Duodenal mucosa (tissue), 2 donors: ENCODE results near the gene RCOR3.
A peak's percentile ranks its signal among the peaks of the same experiment; 100 is the strongest.
"Not testable (repeated sequence)": the region's sequence is repeated elsewhere in the genome, so short reads cannot be mapped to it uniquely, and the experiment has no call there.

Experiments
- H3K27ac ChIP-seq: one replicate; pipeline ENCODE4 v1.7.0; 2013; ENCODE audit warnings: low read depth, low read length
- H3K27me3 ChIP-seq, 2 donors: one replicate each; pipeline ENCODE4 v1.7.0; 2013; ENCODE audit warnings: low read length in 2 of 2, control low read depth in 1 of 2; ENCODE audit not compliant: insufficient read depth in 2 of 2, control insufficient read depth in 1 of 2
- H3K36me3 ChIP-seq, 2 donors: one replicate each; pipeline ENCODE4 v1.7.0; 2013; ENCODE audit warnings: low read length in 2 of 2, control low read depth in 1 of 2; ENCODE audit not compliant: insufficient read depth in 2 of 2, control insufficient read depth in 1 of 2
- H3K4me1 ChIP-seq, 2 donors: one replicate each; pipeline ENCODE4 v1.7.0; 2013; ENCODE audit warnings: low read length in 2 of 2, control low read depth in 1 of 2; ENCODE audit not compliant: insufficient read depth in 2 of 2, control insufficient read depth in 1 of 2
- H3K4me3 ChIP-seq, 2 donors: one replicate each; pipeline ENCODE4 v1.7.0; 2013; ENCODE audit warnings: low read length in 2 of 2, low read depth in 1 of 2
- H3K9ac ChIP-seq, 2 donors: one replicate each; pipeline ENCODE4 v1.7.0; 2013; ENCODE audit warnings: low read length in 2 of 2, low read depth in 1 of 2
- H3K9me3 ChIP-seq, 2 donors: one replicate each; pipeline ENCODE4 v1.7.0; 2013; ENCODE audit warnings: low read length in 2 of 2, control low read depth in 1 of 2; ENCODE audit not compliant: control insufficient read depth in 1 of 2

The RCOR3 gene

DNA sequence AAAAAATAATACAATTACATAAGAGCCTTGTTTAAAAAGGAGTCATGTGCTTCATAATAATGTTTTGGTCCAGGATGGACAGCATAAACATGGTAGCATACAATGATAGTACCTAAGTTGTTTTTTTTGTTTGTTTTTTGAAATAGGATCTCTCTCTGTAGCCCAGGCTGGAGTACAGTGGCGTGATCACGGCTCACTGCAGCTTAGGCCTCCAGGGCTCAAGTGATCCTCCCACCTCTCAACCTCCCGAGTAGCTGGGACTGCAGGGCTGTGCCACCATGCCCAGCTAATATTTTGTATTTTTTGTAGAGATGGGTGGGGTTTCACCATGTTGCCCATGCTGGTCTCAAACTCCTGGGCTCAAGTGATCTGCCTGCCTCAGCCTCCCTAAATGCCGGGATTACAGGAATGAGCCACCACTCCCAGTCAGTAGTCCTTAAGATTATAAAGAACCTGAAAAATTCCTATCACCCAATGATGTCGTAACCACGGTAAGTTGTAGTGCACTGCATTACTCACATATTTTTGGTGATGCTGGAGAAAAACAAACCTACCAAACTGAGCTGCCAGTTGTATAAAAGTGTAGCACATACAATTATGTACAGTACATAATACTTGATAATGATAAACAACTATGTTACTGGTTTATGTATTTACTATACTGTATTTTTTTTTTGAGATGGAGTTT is 22.4 kb upstream of the RCOR3 start:
- Histone ChIP-seq H3K9ac (no peak overlapping the region), H3K9me3 (no peaks in the 10 kb centered on the region), H3K4me3 (no peak overlapping the region), H3K27me3 (no peaks in the 10 kb centered on the region), H3K4me1 (no peaks in the 10 kb centered on the region), H3K27ac (no peak overlapping the region), H3K36me3 (no peaks in the 10 kb centered on the region)

- Histone ChIP-seq H3K9me3 (no peaks in the 10 kb centered on the region), H3K4me3 (no peak overlapping the region), H3K9ac (no peak overlapping the region), H3K27me3 (no peaks in the 10 kb centered on the region), H3K27ac (no peak overlapping the region), H3K36me3 (no peaks in the 10 kb centered on the region), H3K4me1 (no peaks in the 10 kb centered on the region)
Observed at GRCh38 chr1:211237579-211237978, 21.6 kb upstream of the RCOR3 start.

- not testable (repeated sequence) for H3K4me1 ChIP-seq, H3K27me3 ChIP-seq, H3K36me3 ChIP-seq, H3K4me3 ChIP-seq, H3K9ac ChIP-seq, H3K9me3 ChIP-seq, H3K27ac ChIP-seq
Observed at GRCh38 chr1:211240567-211240966, 18.6 kb upstream of the RCOR3 start.

GRCh38 chr1:211241071-211241470 is 18.1 kb upstream of the RCOR3 start:
- no peak overlapping the region for H3K27ac ChIP-seq
- no peak overlapping the region for H3K4me3 ChIP-seq
- no peaks in the 10 kb centered on the region for H3K9me3 ChIP-seq
- no peaks in the 10 kb centered on the region for H3K36me3 ChIP-seq
- H3K4me1 ChIP-seq, result no peaks in the 10 kb centered on the region
- H3K9ac ChIP-seq, result no peak overlapping the region
- H3K27me3 ChIP-seq, result no peaks in the 10 kb centered on the region

GRCh38 chr1:211243639-211244038 is 15.5 kb upstream of the RCOR3 start:
- not testable (repeated sequence) for H3K9ac ChIP-seq, H3K27ac ChIP-seq, H3K9me3 ChIP-seq, H3K4me1 ChIP-seq, H3K4me3 ChIP-seq, H3K27me3 ChIP-seq, H3K36me3 ChIP-seq

GRCh38 chr1:211246583-211246982 is 12.6 kb upstream of the RCOR3 start:
- H3K27me3 ChIP-seq, H3K36me3 ChIP-seq, H3K9ac ChIP-seq, H3K27ac ChIP-seq, H3K4me3 ChIP-seq, H3K4me1 ChIP-seq, H3K9me3 ChIP-seq: not testable (repeated sequence)

- no peaks in the 10 kb centered on the region for H3K27me3 ChIP-seq
- H3K4me3 ChIP-seq, result no peak overlapping the region
- peaks cover 0 to 6% of the 10 kb centered on the region in 2 donors for H3K4me1 ChIP-seq
- H3K27ac ChIP-seq, result no peak overlapping the region
- H3K36me3 ChIP-seq, result no peaks in the 10 kb centered on the region
- H3K9me3 ChIP-seq, result no peaks in the 10 kb centered on the region
- no peak overlapping the region for H3K9ac ChIP-seq
Observed at GRCh38 chr1:211247921-211248320, 11.2 kb upstream of the RCOR3 start.

DNA sequence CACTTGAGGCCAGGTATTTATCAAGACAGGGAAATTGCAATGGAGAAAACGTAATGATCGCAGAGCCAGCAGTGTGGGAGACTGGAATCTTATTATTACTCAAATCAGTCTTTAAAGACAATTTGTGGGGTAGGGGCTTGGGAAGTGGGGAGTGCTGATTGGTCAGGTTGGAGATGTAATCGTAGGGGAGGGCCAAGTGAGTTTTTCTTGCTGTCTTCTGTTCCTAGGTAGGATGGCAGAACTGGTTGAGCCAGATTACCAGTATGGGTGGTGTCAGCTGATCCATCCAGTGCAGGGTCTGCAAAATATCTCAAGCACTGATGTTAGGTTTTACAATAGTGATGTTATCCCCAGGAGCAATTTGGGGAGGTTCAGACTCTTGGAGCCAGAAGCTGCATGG is 9.6 kb upstream of the RCOR3 start:
- H3K9me3 ChIP-seq, H3K36me3 ChIP-seq, H3K27ac ChIP-seq, H3K4me1 ChIP-seq, H3K27me3 ChIP-seq, H3K9ac ChIP-seq, H3K4me3 ChIP-seq: not testable (repeated sequence)

DNA sequence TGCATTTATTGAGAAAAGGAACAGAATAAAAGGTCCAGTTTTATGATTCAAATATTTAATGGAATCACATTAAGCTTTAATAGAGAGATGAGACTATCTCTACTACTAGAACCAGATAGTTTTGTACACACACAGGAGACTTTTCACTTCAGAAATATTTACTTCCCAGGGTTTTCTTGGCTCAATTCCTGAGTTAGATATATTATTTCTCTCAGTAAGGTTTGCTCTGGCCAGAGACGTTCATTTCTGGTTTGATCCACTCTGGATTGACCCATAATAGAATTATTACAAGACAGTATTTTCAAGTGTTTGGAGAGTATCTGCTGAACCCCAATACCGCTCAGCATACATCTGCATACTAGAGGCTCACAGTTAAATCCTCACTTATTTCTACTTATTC is 1.3 kb upstream of the RCOR3 start:
- H3K27ac ChIP-seq, result peak overlapping the region; percentile 96
- H3K4me1 ChIP-seq, result peaks cover 15 to 19% of the 10 kb centered on the region in 2 donors
- H3K4me3 ChIP-seq, result peak overlapping the region; percentile 93 to 94
- no peaks in the 10 kb centered on the region for H3K36me3 ChIP-seq
- H3K27me3 ChIP-seq, result no peaks in the 10 kb centered on the region
- peak overlapping the region; percentile 89 to 99 for H3K9ac ChIP-seq
- no peaks in the 10 kb centered on the region for H3K9me3 ChIP-seq

- Histone ChIP-seq H3K27me3 (no peaks in the 10 kb centered on the region), H3K27ac (peak overlapping the region; percentile 96), H3K4me3 (peak overlapping the region; percentile 93 to 94), H3K36me3 (no peaks in the 10 kb centered on the region), H3K9ac (peak overlapping the region; percentile 89 to 99), H3K4me1 (peaks cover 15 to 19% of the 10 kb centered on the region in 2 donors), H3K9me3 (no peaks in the 10 kb centered on the region)
Observed at GRCh38 chr1:211258310-211258755, 833 bp upstream of the RCOR3 start.
